Retinal pigment epithelial cell (primary cell): ENCODE results near the gene SYP.

ENCODE experiments used
- DNase-seq: peaks from one replicate; pipeline ENCODE4 v3.0.0-alpha.2; 2010; ENCODE audit warnings: low read depth
- H3K4me3 ChIP-seq: 2 replicates; pipeline ENCODE4 v1.5.1; 2011; ENCODE audit warnings: mild to moderate bottlenecking, low read length, control low read depth, moderate library complexity
- TF ChIP-seq, protein P1 (sequence below): conservative IDR thresholded peaks from 2 replicates; pipeline ENCODE4 v1.5.1; 2011; ENCODE audit warnings: low read depth, low read length, control low read depth, inconsistent platforms

SYP gene

GRCh38 chrX:49232525-49232924 is 32.5 kb upstream of the SYP start:
- TF ChIP-seq, protein P1, sequence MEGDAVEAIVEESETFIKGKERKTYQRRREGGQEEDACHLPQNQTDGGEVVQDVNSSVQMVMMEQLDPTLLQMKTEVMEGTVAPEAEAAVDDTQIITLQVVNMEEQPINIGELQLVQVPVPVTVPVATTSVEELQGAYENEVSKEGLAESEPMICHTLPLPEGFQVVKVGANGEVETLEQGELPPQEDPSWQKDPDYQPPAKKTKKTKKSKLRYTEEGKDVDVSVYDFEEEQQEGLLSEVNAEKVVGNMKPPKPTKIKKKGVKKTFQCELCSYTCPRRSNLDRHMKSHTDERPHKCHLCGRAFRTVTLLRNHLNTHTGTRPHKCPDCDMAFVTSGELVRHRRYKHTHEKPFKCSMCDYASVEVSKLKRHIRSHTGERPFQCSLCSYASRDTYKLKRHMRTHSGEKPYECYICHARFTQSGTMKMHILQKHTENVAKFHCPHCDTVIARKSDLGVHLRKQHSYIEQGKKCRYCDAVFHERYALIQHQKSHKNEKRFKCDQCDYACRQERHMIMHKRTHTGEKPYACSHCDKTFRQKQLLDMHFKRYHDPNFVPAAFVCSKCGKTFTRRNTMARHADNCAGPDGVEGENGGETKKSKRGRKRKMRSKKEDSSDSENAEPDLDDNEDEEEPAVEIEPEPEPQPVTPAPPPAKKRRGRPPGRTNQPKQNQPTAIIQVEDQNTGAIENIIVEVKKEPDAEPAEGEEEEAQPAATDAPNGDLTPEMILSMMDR, result no peak
- DNase-seq, result no peak
- no peak overlapping the region for H3K4me3 ChIP-seq

GRCh38 chrX:49231333-49232000 is 31.5 kb upstream of the SYP start:
- no peak for DNase-seq
- TF ChIP-seq, protein P1, result no peak
- H3K4me3 ChIP-seq, result no peak overlapping the region

DNA sequence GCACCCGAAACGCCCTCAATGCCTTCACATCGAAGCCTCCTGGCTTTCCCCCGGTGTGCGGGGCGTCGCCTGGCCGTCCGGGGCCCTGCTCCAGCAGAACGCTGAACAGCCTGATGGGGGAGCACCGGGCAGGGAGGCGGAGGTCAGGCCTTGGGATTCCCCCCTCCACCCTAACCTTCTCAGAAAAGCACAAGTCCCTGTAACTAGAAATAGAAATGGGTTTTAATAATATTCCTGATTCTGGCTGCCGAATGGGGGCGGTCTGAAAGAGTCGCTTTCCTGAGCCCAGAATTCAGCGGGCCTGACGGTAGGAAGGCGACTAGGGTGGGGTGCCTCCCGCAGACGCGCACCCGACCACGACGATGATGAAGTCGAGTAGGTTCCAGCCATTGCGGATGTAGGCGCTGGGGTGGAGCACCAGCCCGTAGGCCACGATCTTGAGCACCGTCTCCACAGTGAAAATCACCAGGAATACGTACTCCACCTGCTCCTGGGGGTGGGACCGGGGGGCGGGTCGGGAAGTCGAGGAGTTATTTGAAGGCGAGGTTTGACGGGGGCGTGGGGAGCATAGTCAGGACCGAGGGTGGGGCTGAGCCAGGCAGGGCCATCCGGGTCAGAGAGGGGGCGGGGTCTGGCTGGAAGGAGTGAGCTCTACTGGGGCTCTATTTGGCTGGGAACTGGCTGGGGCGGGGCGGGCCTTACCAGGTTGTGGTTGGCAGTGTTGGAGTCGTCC is 30.7 kb upstream of the SYP start:
- H3K4me3 ChIP-seq, result peak overlapping the region; percentile 31
- DNase-seq, result no peak

DNA sequence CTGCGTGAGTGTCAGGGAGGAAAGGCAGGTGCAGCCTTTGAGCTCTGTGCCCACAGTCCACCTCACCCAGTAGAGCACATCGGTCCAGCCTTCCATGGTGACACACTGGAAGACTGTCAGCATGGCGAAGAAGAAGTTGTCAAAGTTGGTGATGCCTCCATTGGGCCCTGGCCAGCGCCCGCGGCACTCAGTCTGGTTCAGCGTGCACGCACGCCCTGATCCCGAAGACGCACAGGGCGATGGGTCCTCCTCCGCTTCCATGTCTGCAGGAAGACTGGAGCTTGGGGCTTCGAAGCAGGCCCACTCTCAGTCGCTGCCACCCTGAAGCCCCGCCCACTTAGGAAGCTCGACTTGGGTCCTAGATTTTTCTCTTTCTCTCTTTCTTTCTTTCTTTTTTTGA is 28.2 kb upstream of the SYP start:
- TF ChIP-seq, protein P1, result no peak
- DNase-seq, result no peak
- H3K4me3 ChIP-seq, result no peak overlapping the region

More for the DNA sequence above, 30.7 kb upstream of the SYP start:
- TF ChIP-seq, protein P1, result peak; percentile 35

- no peak overlapping the region for H3K4me3 ChIP-seq
- no peak for DNase-seq
- TF ChIP-seq, protein P1, result no peak
Measured at GRCh38 chrX:49227726-49228125, 27.7 kb upstream of the SYP start.

DNA sequence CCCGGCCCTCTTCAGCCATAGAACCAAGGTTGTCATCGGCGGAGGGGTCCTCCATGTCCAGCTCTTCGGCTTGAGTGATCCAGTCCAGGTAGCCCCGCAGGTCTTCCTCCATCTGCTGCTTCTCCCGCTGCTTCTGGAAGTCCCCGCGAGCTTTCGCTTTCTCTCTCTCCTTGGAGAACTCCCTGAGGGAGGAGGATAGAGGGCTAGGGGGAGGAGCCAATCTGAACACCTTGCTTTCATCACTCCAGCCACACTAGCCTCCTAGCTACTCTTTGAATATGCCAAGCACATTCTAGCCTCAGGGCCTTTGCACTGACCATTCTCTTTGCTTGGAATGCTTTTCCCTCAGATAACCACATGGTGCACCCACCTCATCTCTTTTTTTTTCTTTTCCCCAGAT is 27.0 kb upstream of the SYP start:
- TF ChIP-seq, protein P1, result no peak
- H3K4me3 ChIP-seq, result no peak overlapping the region
- no peak for DNase-seq

- DNase-seq, result no peak
- TF ChIP-seq, protein P1, result no peak
- no peak overlapping the region for H3K4me3 ChIP-seq
Measured at GRCh38 chrX:49225858-49226257, 25.9 kb upstream of the SYP start.
